Measurements from ENCODE around the gene COQ5. TPM values are rescaled to one million over a fixed set of nuclear protein-coding genes. Genes with fewer than 3 reads are reported as not detected.
"Not testable (repeated sequence)": the region's sequence is repeated elsewhere in the genome, so short reads cannot be mapped to it uniquely, and the experiment has no call there.

The COQ5 gene
- total RNA-seq, 1 donor from 2014 or later, result 24.1 TPM

- no peak overlapping the region for H3K27ac ChIP-seq
- intact Hi-C loops (cut with DNase I), result no loop called here
- ATAC-seq (no peak), DNase-seq (no peak)
- no peak overlapping the region for H3K4me3 ChIP-seq
- peaks cover 14% of the 10 kb centered on the region for H3K36me3 ChIP-seq
- no peaks in the 10 kb centered on the region for H3K9me3 ChIP-seq
- no peaks in the 10 kb centered on the region for H3K27me3 ChIP-seq (ENCODE audit: low read depth)
- TF ChIP-seq CTCF (IDR thresholded peaks at IDR 0.05), result no peak
- no peaks in the 10 kb centered on the region for H3K4me1 ChIP-seq
Observed at GRCh38 chr12:120488057-120488640, 40.8 kb downstream of the COQ5 start.

GRCh38 chr12:120487552-120487951 lies 41.4 kb downstream of the COQ5 start:
- H3K9me3 ChIP-seq; H3K4me3 ChIP-seq; ATAC-seq; H3K27me3 ChIP-seq (ENCODE audit: low read depth); H3K27ac ChIP-seq; DNase-seq; H3K4me1 ChIP-seq; intact Hi-C loops (cut with DNase I): not testable (repeated sequence)
- H3K36me3 ChIP-seq, result peaks cover 14% of the 10 kb centered on the region

- H3K27ac ChIP-seq, result no peak overlapping the region
- no peak for DNase-seq
- H3K9me3 ChIP-seq, result no peaks in the 10 kb centered on the region
- intact Hi-C loops (cut with DNase I), result no loop called here
- no peak for ATAC-seq
- no peak for TF ChIP-seq CTCF (IDR thresholded peaks at IDR 0.05)
- peaks cover 7% of the 10 kb centered on the region for H3K36me3 ChIP-seq
- no peaks in the 10 kb centered on the region for H3K27me3 ChIP-seq (ENCODE audit: low read depth)
- no peaks in the 10 kb centered on the region for H3K4me1 ChIP-seq
- H3K4me3 ChIP-seq, result no peak overlapping the region
Observed at GRCh38 chr12:120485961-120486881, 42.7 kb downstream of the COQ5 start.

DNA sequence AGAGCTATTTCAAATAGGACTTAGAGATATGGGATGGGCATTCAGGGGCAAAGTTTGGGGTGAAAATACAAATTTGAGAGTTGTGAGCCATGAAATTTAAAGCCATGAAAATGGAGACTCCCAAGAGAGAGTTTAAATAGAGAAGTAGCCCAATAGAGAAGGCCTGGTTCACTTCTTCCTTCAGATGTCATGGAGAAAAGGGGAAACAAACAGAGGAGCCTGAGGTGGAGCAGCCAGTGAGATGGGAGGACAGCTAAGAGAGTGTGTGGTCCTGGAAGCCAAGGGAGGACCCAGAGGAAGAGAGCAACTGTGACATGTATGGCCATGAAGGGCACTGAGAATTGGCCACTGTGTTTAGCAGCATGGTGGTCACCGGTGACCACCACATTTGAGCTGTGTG lies 45.3 kb downstream of the COQ5 start:
- TF ChIP-seq CTCF (IDR thresholded peaks at IDR 0.05), result no peak
- no peaks in the 10 kb centered on the region for H3K27me3 ChIP-seq (ENCODE audit: low read depth)
- intact Hi-C loops (cut with DNase I), result no loop called here
- no peaks in the 10 kb centered on the region for H3K4me1 ChIP-seq
- H3K36me3 ChIP-seq, result no peaks in the 10 kb centered on the region
- no peak overlapping the region for H3K27ac ChIP-seq
- H3K4me3 ChIP-seq, result no peak overlapping the region
- ATAC-seq, result no peak
- DNase-seq, result no peak
- no peaks in the 10 kb centered on the region for H3K9me3 ChIP-seq

- ATAC-seq, result no peak
Observed at GRCh38 chr12:120481022-120481767, 47.8 kb downstream of the COQ5 start.

More at GRCh38 chr12:120481022-120481767, 47.8 kb downstream of the COQ5 start:
- DNase-seq, result no peak
- Histone ChIP-seq H3K36me3 (no peaks in the 10 kb centered on the region), H3K4me3 (no peak overlapping the region), H3K9me3 (no peaks in the 10 kb centered on the region), H3K27ac (no peak overlapping the region), H3K4me1 (no peaks in the 10 kb centered on the region), H3K27me3 (ENCODE audit: low read depth) (no peaks in the 10 kb centered on the region)
- no peak for TF ChIP-seq CTCF (IDR thresholded peaks at IDR 0.05)
- intact Hi-C loops (cut with DNase I), result no loop called here

Data from lower lobe of right lung (tissue), 2 donors.